HFF-Myc (cell line): ENCODE measurements around the gene CFAP92.
A peak's percentile ranks its signal among the peaks of the same experiment; 100 is the strongest.

Source experiments
- DNase-seq: peaks from one replicate; pipeline ENCODE4 v3.0.0-alpha.2; 2011; ENCODE audit warnings: low read depth; ENCODE audit errors: extremely low read depth
- H3K4me3 ChIP-seq: replicated peaks from 2 replicates; pipeline ENCODE4 v1.5.1; 2011; ENCODE audit warnings: low read depth, mild to moderate bottlenecking, control low read depth, low read length
- CTCF ChIP-seq: IDR thresholded peaks from 2 replicates; pipeline ENCODE4 v1.5.1; 2012; ENCODE audit warnings: mild to moderate bottlenecking, low read depth, low read length, control low read depth; ENCODE audit errors: missing control alignments

Gene CFAP92

GRCh38 chr3:129025108-129025507 is 31.2 kb upstream of the CFAP92 start:
- TF ChIP-seq CTCF = no peak
- DNase-seq = no peak
- no peak overlapping the region for H3K4me3 ChIP-seq

- no peak for TF ChIP-seq CTCF
- DNase-seq = no peak
Measured at GRCh38 chr3:129023909-129024308, 30.0 kb upstream of the CFAP92 start.

GRCh38 chr3:129023008-129023358 is 29.1 kb upstream of the CFAP92 start:
- DNase-seq = no peak
- no peak for TF ChIP-seq CTCF
- no peak overlapping the region for H3K4me3 ChIP-seq

More at GRCh38 chr3:129023909-129024308, 30.0 kb upstream of the CFAP92 start:
- no peak overlapping the region for H3K4me3 ChIP-seq

DNA sequence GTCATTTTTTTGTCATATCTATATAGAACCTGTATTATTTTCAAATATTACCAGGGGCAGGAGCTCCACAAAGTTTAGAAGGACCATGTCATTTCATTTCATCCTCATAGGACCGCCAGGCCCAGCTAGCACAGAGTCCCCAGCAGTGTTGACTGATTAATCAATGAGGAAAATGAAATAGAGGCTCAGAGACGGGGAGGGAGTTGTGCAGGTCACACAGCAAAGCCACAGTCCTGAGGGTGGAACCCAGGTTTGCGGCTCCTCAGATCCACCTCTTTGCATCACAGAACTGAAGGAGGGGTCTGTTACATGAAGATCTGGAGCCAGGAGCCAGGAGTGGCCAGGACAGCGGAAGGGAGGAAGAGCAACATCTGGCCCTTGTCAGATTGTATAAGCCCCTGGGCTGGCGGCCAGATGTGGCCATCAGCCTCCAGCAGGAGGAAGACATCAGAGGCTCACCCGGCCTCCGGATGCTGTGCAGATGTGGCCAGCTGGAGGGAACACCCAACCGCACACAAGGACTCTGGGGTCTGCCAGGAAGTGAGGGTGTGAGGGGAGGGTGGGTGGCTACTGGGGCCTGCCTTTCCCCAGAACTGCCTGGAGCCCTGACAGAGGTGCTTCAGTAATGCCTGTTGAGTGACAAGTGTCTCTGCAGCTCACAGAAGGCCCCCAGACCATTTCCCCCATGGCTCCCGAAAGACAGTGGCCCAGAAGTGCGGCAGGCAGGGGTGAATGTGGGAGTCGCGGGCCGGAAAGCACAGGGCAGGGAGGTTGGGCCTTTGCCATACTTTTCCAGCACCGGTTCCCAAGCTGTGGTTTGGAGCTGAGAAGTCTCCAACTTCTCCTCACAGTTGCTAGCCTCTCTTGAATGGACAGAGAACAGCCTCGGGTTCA is 28.5 kb upstream of the CFAP92 start:
- peak; percentile 88 for DNase-seq
- TF ChIP-seq CTCF = no peak
- no peak overlapping the region for H3K4me3 ChIP-seq

GRCh38 chr3:129021140-129021551 is 27.3 kb upstream of the CFAP92 start:
- H3K4me3 ChIP-seq = no peak overlapping the region
- peak; percentile 59 for DNase-seq
- no peak for TF ChIP-seq CTCF

DNA sequence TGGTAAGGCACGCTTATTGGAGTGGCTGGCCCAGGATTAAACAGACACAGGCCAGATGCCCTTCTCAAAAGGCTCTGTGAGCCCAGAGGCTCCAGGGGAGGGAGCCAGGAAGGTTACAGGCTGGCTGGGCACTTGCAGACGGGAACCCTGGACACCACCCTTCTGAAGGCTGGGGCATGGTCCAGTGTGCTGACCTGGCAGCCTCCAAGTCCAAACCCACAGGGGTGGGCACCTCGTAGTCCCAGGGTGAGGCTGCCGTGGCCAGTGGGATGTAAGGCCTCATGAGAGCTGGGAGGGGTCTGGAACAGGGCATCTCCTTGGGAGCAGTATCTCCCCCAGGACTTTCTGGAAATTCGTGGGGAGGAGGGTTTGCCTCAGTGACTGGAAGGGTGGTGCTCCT is 26.8 kb upstream of the CFAP92 start:
- no peak for TF ChIP-seq CTCF
- no peak for DNase-seq
- no peak overlapping the region for H3K4me3 ChIP-seq
